ENCODE data around the gene PSMB10. TPM values are rescaled to one million over a fixed set of nuclear protein-coding genes. Genes with fewer than 3 reads are reported as not detected.

The PSMB10 gene
- total and polyA plus RNA-seq, 2 of the 4 experiments (the other 2 are of a cell fraction), result 28.7 to 36.7 TPM

DNA sequence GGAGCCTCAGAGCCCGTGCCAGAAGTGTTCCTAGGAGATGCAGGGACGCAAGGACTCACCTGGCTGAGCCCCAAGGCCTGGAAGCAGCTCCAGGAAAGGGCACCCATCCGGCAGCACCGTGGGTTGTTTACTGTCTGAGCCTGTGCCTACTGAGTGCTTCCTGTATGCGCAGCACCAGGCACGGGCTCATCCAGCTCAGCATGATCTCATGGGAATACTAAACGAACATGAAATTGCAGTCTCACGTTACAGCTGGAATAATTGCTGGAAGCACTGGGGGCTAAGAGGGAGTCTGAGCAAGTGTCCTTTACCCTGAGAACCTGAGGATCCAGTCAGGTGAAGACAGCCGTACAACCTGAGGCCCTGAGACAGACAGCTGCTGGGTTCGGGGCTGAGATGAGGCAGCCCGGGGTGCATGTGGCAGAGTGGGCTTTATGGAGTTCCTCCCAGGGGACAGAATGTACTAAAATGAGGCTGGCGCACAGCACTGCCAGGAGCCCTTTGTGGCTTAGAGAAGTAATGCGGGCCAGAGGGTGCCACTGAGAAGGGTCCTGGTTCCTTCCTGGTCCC lies 10.4 kb downstream of the PSMB10 start:
- Histone ChIP-seq H2AK5ac (ENCODE audit: low read depth, low read length) (no peak overlapping the region), H3K18ac (ENCODE audit: low read depth, low read length) (no peak overlapping the region), H3K27me3 (ENCODE audit: control insufficient read depth, insufficient read depth, low read length) (no peaks in the 10 kb centered on the region), H2BK5ac (ENCODE audit: low read depth, low read length, poor library complexity, severe bottlenecking) (no peak overlapping the region), H2AFZ (replicated peaks; ENCODE audit: low read length, poor library complexity) (no peak overlapping the region), H2BK120ac (ENCODE audit: low read depth, low read length) (no peak overlapping the region), H3K9ac (ENCODE audit: low read depth, low read length) (no peak overlapping the region), H4K5ac (ENCODE audit: low read depth, low read length) (no peak overlapping the region), H4K8ac (ENCODE audit: low read depth in 2 of 2, low read length in 2 of 2) (no peak overlapping the region), H3K4me1 (ENCODE audit: control insufficient read depth, insufficient read depth, low read length) (no peaks in the 10 kb centered on the region), H4K20me1 (ENCODE audit: insufficient read depth, low read length) (peaks cover 53% of the 10 kb centered on the region), H3K79me1 (ENCODE audit: low read depth in 1 of 2, low read length in 2 of 2) (peaks cover 5 to 44% of the 10 kb centered on the region in 2 experiments; a peak in 2 of 4 replicates), H3K9me3 (ENCODE audit: control insufficient read depth, insufficient read depth, low read length) (no peaks in the 10 kb centered on the region), H3K9me1 (ENCODE audit: insufficient read depth, low read length) (no peaks in the 10 kb centered on the region), H2AK9ac (replicated peaks; ENCODE audit: low read depth, low read length, poor library complexity) (no peak overlapping the region), H3K4me3 (ENCODE audit: insufficient read depth, low read depth, low read length) (no peak overlapping the region), H2BK15ac (ENCODE audit: low read depth, low read length) (no peak overlapping the region), H3K23ac (ENCODE audit: low read depth, low read length) (no peak overlapping the region), H4K91ac (ENCODE audit: insufficient read depth, low read depth, low read length) (no peak overlapping the region), H3K27ac (ENCODE audit: insufficient read depth, low read length) (no peak overlapping the region), H3K36me3 (ENCODE audit: control insufficient read depth, insufficient read depth, low read length) (peaks cover 29% of the 10 kb centered on the region), H3K4ac (ENCODE audit: low read depth, low read length) (no peak overlapping the region), H3K56ac (ENCODE audit: extremely low read depth, insufficient read depth, low read length) (no peak overlapping the region), H3K14ac (replicated peaks; ENCODE audit: low read depth, low read length) (no peak overlapping the region), H2BK20ac (ENCODE audit: low read depth, low read length) (no peak overlapping the region), H3K4me2 (ENCODE audit: low read depth, low read length) (no peak overlapping the region)
- peak; percentile 9; the same call in 1 of the 2 replicates for ATAC-seq (ENCODE audit: low read depth)
- dilution Hi-C loops (cut with HindIII; ENCODE audit: low sequenced_read_pairs, unreplicated experiment), result no loop called here
- in situ Hi-C loops (cut with MboI; ENCODE audit: low sequenced_read_pairs), result loop anchor here (5.0 to 25.0 kb wide), 3 partner anchors 114 to 389 kb away; partner anchors contain the start of gene RIPOR1
- POLR2A ChIA-PET (ENCODE audit: unreplicated experiment), result no interaction called here
- BruUV-seq (replicated peaks), result no TSS peak
- 73% methylated on average over 8 of the region's 13 CpGs; no CpG with 5 or more reads in 1 of the 2 experiments for WGBS, 2 experiments (ENCODE audit: extremely low coverage in 2 of 2, insufficient read length in 1 of 2)
- peak; percentile 30 for DNase-seq
- TF ChIP-seq ELK1 (IDR thresholded peaks at IDR 0.05; ENCODE audit: borderline replicate concordance, low read depth, low read length), result no peak
- TF ChIP-seq RAD21 (IDR thresholded peaks at IDR 0.05; ENCODE audit: low read length), result 0 out of 2 replicates have a peak, but pooled peaks have one; percentile 4
- TF ChIP-seq NFE2L2 (IDR thresholded peaks at IDR 0.05; ENCODE audit: low read depth, low read length), result no peak
- intact Hi-C loops (cut with micrococcal nuclease), result no loop called here
- CTCF ChIA-PET, result interaction anchor here (1.3 kb wide), 1 partner anchor 110 kb away, joined by 4 read pairs; no protein-coding TSS in a partner anchor

Data from IMR-90 (cell line).